NOMO-1 treated with DMSO at 0.1 percent for 48 hours (cell line): Measurements from ENCODE around the gene B9D1.

Experiments used
- DNase-seq: peaks from one replicate; lab custom pipeline; 2025; ENCODE audit not compliant: unreplicated experiment; lab: John Stamatoyannopoulos, UW

The B9D1 gene

GRCh38 chr17:19362277-19363113 is at the start of gene B9D1:
Gene B9D1 (minus strand): TSS chr17:19362723. CDS start chr17:19362569, 154 bp downstream.
- peak; percentile 81 for DNase-seq

GRCh38 chr17:19411631-19412030 is 49.1 kb upstream of the B9D1 start:
- DNase-seq: no peak

GRCh38 chr17:19410875-19411620 is 48.5 kb upstream of the B9D1 start, which contains the start of gene RNF112:
Gene RNF112 (plus strand): TSS chr17:19411232. CDS start chr17:19411409, 177 bp downstream.
- no peak for DNase-seq

GRCh38 chr17:19410091-19410490 is 47.6 kb upstream of the B9D1 start:
- DNase-seq: no peak

- DNase-seq: no peak
Measured at GRCh38 chr17:19409509-19409908, 47.0 kb upstream of the B9D1 start.

GRCh38 chr17:19409066-19409465 is 46.5 kb upstream of the B9D1 start:
- no peak for DNase-seq

GRCh38 chr17:19408346-19408710 is 45.8 kb upstream of the B9D1 start:
- no peak for DNase-seq

- no peak for DNase-seq
Measured at GRCh38 chr17:19407601-19408345, 45.2 kb upstream of the B9D1 start.

- no peak for DNase-seq
Measured at GRCh38 chr17:19405114-19405513, 42.6 kb upstream of the B9D1 start.

- no peak for DNase-seq
Measured at GRCh38 chr17:19404264-19404663, 41.7 kb upstream of the B9D1 start.

GRCh38 chr17:19403021-19403420 is 40.5 kb upstream of the B9D1 start:
- DNase-seq: no peak

- no peak for DNase-seq
Measured at GRCh38 chr17:19402171-19402570, 39.6 kb upstream of the B9D1 start.

GRCh38 chr17:19401321-19402010 is 38.9 kb upstream of the B9D1 start:
- no peak for DNase-seq

GRCh38 chr17:19399750-19400450 is 37.4 kb upstream of the B9D1 start:
- no peak for DNase-seq

- peak; percentile 85 for DNase-seq
Measured at GRCh38 chr17:19398301-19399181, 36.0 kb upstream of the B9D1 start.

GRCh38 chr17:19397556-19398041 is 35.1 kb upstream of the B9D1 start:
- no peak for DNase-seq

- no peak for DNase-seq
Measured at GRCh38 chr17:19392303-19392702, 29.8 kb upstream of the B9D1 start.

GRCh38 chr17:19391432-19391831 is 28.9 kb upstream of the B9D1 start:
- DNase-seq: no peak

- no peak for DNase-seq
Measured at GRCh38 chr17:19390951-19391350, 28.4 kb upstream of the B9D1 start.
